Measurements from ENCODE around the gene UBE2R2.

The UBE2R2 gene

DNA sequence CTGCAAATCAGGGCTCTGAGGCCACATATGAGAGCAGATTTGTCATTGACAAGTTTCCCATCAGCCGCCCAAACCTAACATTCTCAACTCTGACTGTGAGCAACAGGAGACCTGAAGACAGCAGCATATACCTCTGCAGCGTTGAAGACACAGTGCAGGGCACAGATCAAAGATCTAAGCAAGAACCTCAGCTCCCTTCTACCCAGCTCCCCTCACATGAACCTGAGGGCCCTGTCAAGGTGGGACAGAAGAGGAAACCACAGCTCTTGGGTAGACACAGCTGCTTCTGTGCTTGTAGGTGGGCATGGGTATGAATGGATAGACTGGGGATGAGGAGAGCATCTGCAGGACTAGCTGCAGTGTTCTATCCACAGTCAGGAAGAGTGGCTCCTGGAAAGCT lies 30.3 kb upstream of the UBE2R2 start:
- Histone ChIP-seq H3K4me3 (ENCODE audit: low read depth, low read length) (no peak overlapping the region), H3K27ac (ENCODE audit: extremely low read depth, low read depth, low read length) (no peak overlapping the region), H3K4me1 (ENCODE audit: control insufficient read depth, insufficient read depth, low read length) (no peaks in the 10 kb centered on the region), H3K9me3 (ENCODE audit: control insufficient read depth, insufficient read depth, low read depth, low read length) (no peaks in the 10 kb centered on the region), H3K36me3 (ENCODE audit: control insufficient read depth in 2 of 2, insufficient read depth in 1 of 2, low read length in 2 of 2) (no peaks in the 10 kb centered on the region)
- POLR2A ChIA-PET, result no interaction called here
- CTCF ChIA-PET, result interaction anchor here (0.6 to 1.5 kb wide), 4 partner anchors 8 to 135 kb away, joined by 4 to 10 read pairs (median 6); no protein-coding TSS in a partner anchor
- TF ChIP-seq ZNF571 (tag by site-specific recombination; IDR thresholded peaks at IDR 0.05) (no peak), ZNF155 (tag by site-specific recombination; IDR thresholded peaks at IDR 0.05) (no peak), ZNF785 (tag by site-specific recombination; IDR thresholded peaks at IDR 0.05) (no peak), ZNF266 (tag by site-specific recombination; IDR thresholded peaks at IDR 0.05; ENCODE audit: low read depth) (no peak), ZNF221 (tag by site-specific recombination; IDR thresholded peaks at IDR 0.05; ENCODE audit: borderline replicate concordance) (no peak), ZNF600 (tag by site-specific recombination; IDR thresholded peaks at IDR 0.05) (no peak), ZNF138 (tag by site-specific recombination; IDR thresholded peaks at IDR 0.05; ENCODE audit: borderline replicate concordance) (no peak), ZNF561 (tag by site-specific recombination; IDR thresholded peaks at IDR 0.05; ENCODE audit: borderline replicate concordance) (no peak), ZNF404 (tag by site-specific recombination; IDR thresholded peaks at IDR 0.05) (no peak)
- TF ChIP-seq, protein P1, sequence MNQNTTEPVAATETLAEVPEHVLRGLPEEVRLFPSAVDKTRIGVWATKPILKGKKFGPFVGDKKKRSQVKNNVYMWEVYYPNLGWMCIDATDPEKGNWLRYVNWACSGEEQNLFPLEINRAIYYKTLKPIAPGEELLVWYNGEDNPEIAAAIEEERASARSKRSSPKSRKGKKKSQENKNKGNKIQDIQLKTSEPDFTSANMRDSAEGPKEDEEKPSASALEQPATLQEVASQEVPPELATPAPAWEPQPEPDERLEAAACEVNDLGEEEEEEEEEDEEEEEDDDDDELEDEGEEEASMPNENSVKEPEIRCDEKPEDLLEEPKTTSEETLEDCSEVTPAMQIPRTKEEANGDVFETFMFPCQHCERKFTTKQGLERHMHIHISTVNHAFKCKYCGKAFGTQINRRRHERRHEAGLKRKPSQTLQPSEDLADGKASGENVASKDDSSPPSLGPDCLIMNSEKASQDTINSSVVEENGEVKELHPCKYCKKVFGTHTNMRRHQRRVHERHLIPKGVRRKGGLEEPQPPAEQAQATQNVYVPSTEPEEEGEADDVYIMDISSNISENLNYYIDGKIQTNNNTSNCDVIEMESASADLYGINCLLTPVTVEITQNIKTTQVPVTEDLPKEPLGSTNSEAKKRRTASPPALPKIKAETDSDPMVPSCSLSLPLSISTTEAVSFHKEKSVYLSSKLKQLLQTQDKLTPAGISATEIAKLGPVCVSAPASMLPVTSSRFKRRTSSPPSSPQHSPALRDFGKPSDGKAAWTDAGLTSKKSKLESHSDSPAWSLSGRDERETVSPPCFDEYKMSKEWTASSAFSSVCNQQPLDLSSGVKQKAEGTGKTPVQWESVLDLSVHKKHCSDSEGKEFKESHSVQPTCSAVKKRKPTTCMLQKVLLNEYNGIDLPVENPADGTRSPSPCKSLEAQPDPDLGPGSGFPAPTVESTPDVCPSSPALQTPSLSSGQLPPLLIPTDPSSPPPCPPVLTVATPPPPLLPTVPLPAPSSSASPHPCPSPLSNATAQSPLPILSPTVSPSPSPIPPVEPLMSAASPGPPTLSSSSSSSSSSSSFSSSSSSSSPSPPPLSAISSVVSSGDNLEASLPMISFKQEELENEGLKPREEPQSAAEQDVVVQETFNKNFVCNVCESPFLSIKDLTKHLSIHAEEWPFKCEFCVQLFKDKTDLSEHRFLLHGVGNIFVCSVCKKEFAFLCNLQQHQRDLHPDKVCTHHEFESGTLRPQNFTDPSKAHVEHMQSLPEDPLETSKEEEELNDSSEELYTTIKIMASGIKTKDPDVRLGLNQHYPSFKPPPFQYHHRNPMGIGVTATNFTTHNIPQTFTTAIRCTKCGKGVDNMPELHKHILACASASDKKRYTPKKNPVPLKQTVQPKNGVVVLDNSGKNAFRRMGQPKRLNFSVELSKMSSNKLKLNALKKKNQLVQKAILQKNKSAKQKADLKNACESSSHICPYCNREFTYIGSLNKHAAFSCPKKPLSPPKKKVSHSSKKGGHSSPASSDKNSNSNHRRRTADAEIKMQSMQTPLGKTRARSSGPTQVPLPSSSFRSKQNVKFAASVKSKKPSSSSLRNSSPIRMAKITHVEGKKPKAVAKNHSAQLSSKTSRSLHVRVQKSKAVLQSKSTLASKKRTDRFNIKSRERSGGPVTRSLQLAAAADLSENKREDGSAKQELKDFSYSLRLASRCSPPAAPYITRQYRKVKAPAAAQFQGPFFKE (tag by site-specific recombination; IDR thresholded peaks at IDR 0.05; ENCODE audit: borderline replicate concordance), result no peak

GRCh38 chr9:33787839-33788238 lies 29.1 kb upstream of the UBE2R2 start:
- H3K4me3 ChIP-seq (ENCODE audit: low read depth, low read length), result no peak overlapping the region
- no peaks in the 10 kb centered on the region for H3K9me3 ChIP-seq (ENCODE audit: control insufficient read depth, insufficient read depth, low read depth, low read length)
- H3K4me1 ChIP-seq (ENCODE audit: control insufficient read depth, insufficient read depth, low read length), result no peaks in the 10 kb centered on the region
- no peak overlapping the region for H3K27ac ChIP-seq (ENCODE audit: extremely low read depth, low read depth, low read length)
- H3K36me3 ChIP-seq (ENCODE audit: control insufficient read depth in 2 of 2, insufficient read depth in 1 of 2, low read length in 2 of 2), result no peaks in the 10 kb centered on the region
- CTCF ChIA-PET, result interaction anchor here (0.5 to 1.5 kb wide), 9 partner anchors 9 to 1699 kb away, joined by 3 to 10 read pairs (median 3); no protein-coding TSS in a partner anchor
- POLR2A ChIA-PET, result no interaction called here
- TF ChIP-seq ZNF202 (tag by site-specific recombination; IDR thresholded peaks at IDR 0.05; ENCODE audit: borderline replicate concordance) (no peak), PRDM1 (tag by site-specific recombination; IDR thresholded peaks at IDR 0.05) (no peak), ZNF16 (tag by site-specific recombination; IDR thresholded peaks at IDR 0.05; ENCODE audit: low read depth) (no peak), ZNF544 (tag by site-specific recombination; IDR thresholded peaks at IDR 0.05) (no peak), ZEB2 (tag by site-specific recombination; IDR thresholded peaks at IDR 0.05) (no peak), ZNF626 (tag by site-specific recombination; IDR thresholded peaks at IDR 0.05) (no peak), YY2 (tag by site-specific recombination; IDR thresholded peaks at IDR 0.05) (no peak), GLI4 (tag by site-specific recombination; IDR thresholded peaks at IDR 0.05) (no peak), ZNF521 (tag by site-specific recombination; IDR thresholded peaks at IDR 0.05) (no peak), ZNF76 (tag by site-specific recombination; IDR thresholded peaks at IDR 0.05; ENCODE audit: borderline replicate concordance, low read depth) (no peak), ZNF548 (tag by site-specific recombination; IDR thresholded peaks at IDR 0.05) (no peak), ZNF555 (tag by site-specific recombination; conservative IDR thresholded peaks at IDR 0.05) (no peak), ZIC2 (tag by site-specific recombination; IDR thresholded peaks at IDR 0.05) (no peak), ZNF658 (tag by site-specific recombination; IDR thresholded peaks at IDR 0.05) (no peak), ZNF214 (tag by site-specific recombination; IDR thresholded peaks at IDR 0.05; ENCODE audit: borderline replicate concordance) (no peak)
- TF ChIP-seq, protein P2, sequence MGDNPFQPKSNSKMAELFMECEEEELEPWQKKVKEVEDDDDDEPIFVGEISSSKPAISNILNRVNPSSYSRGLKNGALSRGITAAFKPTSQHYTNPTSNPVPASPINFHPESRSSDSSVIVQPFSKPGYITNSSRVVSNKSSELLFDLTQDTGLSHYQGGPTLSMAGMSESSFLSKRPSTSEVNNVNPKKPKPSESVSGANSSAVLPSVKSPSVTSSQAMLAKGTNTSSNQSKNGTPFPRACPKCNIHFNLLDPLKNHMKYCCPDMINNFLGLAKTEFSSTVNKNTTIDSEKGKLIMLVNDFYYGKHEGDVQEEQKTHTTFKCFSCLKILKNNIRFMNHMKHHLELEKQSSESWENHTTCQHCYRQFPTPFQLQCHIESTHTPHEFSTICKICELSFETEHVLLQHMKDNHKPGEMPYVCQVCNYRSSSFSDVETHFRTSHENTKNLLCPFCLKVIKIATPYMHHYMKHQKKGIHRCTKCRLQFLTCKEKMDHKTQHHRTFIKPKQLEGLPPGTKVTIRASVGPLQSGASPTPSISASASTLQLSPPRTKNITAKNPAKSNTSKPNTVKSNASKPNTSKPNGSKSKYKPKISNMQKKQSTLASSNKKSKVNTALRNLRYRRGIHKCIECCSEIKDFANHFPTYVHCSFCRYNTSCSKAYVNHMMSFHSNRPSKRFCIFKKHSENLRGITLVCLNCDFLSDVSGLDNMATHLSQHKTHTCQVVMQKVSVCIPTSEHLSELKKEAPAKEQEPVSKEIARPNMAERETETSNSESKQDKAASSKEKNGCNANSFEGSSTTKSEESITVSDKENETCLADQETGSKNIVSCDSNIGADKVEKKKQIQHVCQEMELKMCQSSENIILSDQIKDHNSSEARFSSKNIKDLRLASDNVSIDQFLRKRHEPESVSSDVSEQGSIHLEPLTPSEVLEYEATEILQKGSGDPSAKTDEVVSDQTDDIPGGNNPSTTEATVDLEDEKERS (tag by site-specific recombination; IDR thresholded peaks at IDR 0.05), result no peak
